NOMO-1 treated with DMSO at 0.1 percent for 48 hours (cell line): ENCODE data around the gene A3GALT2.

ENCODE experiments used
- DNase-seq: peaks from one replicate; lab custom pipeline; 2025; ENCODE audit not compliant: unreplicated experiment; lab: John Stamatoyannopoulos, UW

A3GALT2 gene

GRCh38 chr1:33332357-33332789, 11.5 kb upstream of the A3GALT2 start:
- no peak for DNase-seq

GRCh38 chr1:33331444-33332356, 10.8 kb upstream of the A3GALT2 start:
- no peak for DNase-seq

GRCh38 chr1:33330906-33331305, 10.0 kb upstream of the A3GALT2 start:
- no peak for DNase-seq

- no peak for DNase-seq
Observed at GRCh38 chr1:33330361-33330890, 9.5 kb upstream of the A3GALT2 start.

- DNase-seq, result no peak
Observed at GRCh38 chr1:33329600-33330305, 8.9 kb upstream of the A3GALT2 start.

GRCh38 chr1:33328817-33329216, 7.9 kb upstream of the A3GALT2 start:
- DNase-seq, result no peak

GRCh38 chr1:33327587-33328325, 6.9 kb upstream of the A3GALT2 start:
- DNase-seq, result peak; percentile 9

GRCh38 chr1:33326785-33327184, 5.9 kb upstream of the A3GALT2 start:
- DNase-seq, result peak; percentile 73

GRCh38 chr1:33324677-33325575, 4.0 kb upstream of the A3GALT2 start:
- no peak for DNase-seq

GRCh38 chr1:33323663-33324477, 3.0 kb upstream of the A3GALT2 start:
- no peak for DNase-seq

- DNase-seq, result no peak
Observed at GRCh38 chr1:33322870-33323585, 2.1 kb upstream of the A3GALT2 start.

GRCh38 chr1:33322109-33322508, 1.2 kb upstream of the A3GALT2 start:
- DNase-seq, result no peak

GRCh38 chr1:33321178-33321577, 280 bp upstream of the A3GALT2 start:
- no peak for DNase-seq

GRCh38 chr1:33319949-33320618, 814 bp downstream of the A3GALT2 start:
- no peak for DNase-seq

GRCh38 chr1:33319186-33319948, 1.5 kb downstream of the A3GALT2 start:
- DNase-seq, result no peak

GRCh38 chr1:33317946-33318345, 3.0 kb downstream of the A3GALT2 start:
- DNase-seq, result no peak

- DNase-seq, result no peak
Observed at GRCh38 chr1:33317354-33317753, 3.5 kb downstream of the A3GALT2 start.
